Activated B cell treated with CpG ODN at 0.5 μM for 24 hours (primary cell): Measurements from ENCODE around the gene CLVS2. TPM values are rescaled to one million over a fixed set of nuclear protein-coding genes. Genes with fewer than 3 reads are reported as not detected.

Experiments used
- ATAC-seq: fragments of 200-7000 bp; cut with Tn5 transposase; one replicate; pipeline ENCODE4 v1.10.0; 2021; ENCODE audit warnings: low read depth, mild to moderate bottlenecking, moderate library complexity
- CTCF ChIA-PET: fragments of 350-600 bp; sonication (Branson Sonifier 250); formaldehyde crosslinking; loops from one replicate; lab custom pipeline; 2021; ENCODE audit warnings: antibody characterized with exemption; lab: Charles Lee
- POLR2A ChIA-PET: fragments of 350-600 bp; sonication (Branson Sonifier 250); formaldehyde crosslinking; loops from one replicate; lab custom pipeline; 2021; ENCODE audit warnings: antibody characterized with exemption; lab: Charles Lee
- DNase-seq: peaks from one replicate; pipeline ENCODE4 v3.0.0; 2022
- H3K27ac Mint-ChIP-seq: one replicate; pipeline ENCODE4 v1.8.0; 2020; ENCODE audit warnings: mixed read lengths
- H3K27me3 Mint-ChIP-seq: one replicate; pipeline ENCODE4 v1.8.0; 2021; ENCODE audit warnings: mixed read lengths
- H3K36me3 Mint-ChIP-seq: one replicate; pipeline ENCODE4 v1.8.0; 2021; ENCODE audit warnings: low read depth, mixed read lengths
- H3K4me1 Mint-ChIP-seq: one replicate; pipeline ENCODE4 v1.8.0; 2021; ENCODE audit warnings: mixed read lengths
- H3K4me3 Mint-ChIP-seq: one replicate; pipeline ENCODE4 v1.8.0; 2020; ENCODE audit warnings: mild to moderate bottlenecking, mixed read lengths
- H3K9me3 Mint-ChIP-seq: one replicate; pipeline ENCODE4 v1.8.0; 2020; ENCODE audit warnings: mixed read lengths
- CTCF ChIP-seq: fragments of 200-600 bp; IDR thresholded peaks from one replicate; pipeline ENCODE4 v1.8.0; 2022; ENCODE audit warnings: antibody characterized with exemption, mild to moderate bottlenecking
- intact Hi-C: fragments of 100-400 bp; cut with micrococcal nuclease; formaldehyde crosslinking; loops from one replicate; pipeline ENCODE4 v1.15.1; 2024
- total RNA-seq: library from RNA; stranded (reverse); gene quantifications from 2 replicates; pipeline ENCODE4 v1.2.3, GENCODE V29; 2022

CLVS2 gene
- not detected in 2 replicates for total RNA-seq

GRCh38 chr6:122995921-122996793 is at the start of gene CLVS2:
Gene CLVS2 (plus strand): TSS chr6:122996235. CDS start chr6:122997778, 1,543 bp downstream.
- Mint-ChIP-seq H3K27me3 (peaks cover 36% of the 10 kb centered on the region), H3K4me1 (peaks cover 5% of the 10 kb centered on the region), H3K36me3 (no peaks in the 10 kb centered on the region), H3K27ac (no peak within 1 kb of the TSS), H3K4me3 (no peak within 1 kb of the TSS), H3K9me3 (no peaks in the 10 kb centered on the region)
- ATAC-seq (no peak), DNase-seq (no peak)
- no peak for TF ChIP-seq CTCF
- intact Hi-C loops: no loop called here
- CTCF ChIA-PET: no interaction called here
- POLR2A ChIA-PET: no interaction called here

GRCh38 chr6:122947355-122947754 is 48.7 kb upstream of the CLVS2 start:
- H3K36me3 Mint-ChIP-seq: no peaks in the 10 kb centered on the region
- no peak overlapping the region for H3K4me3 Mint-ChIP-seq
- ATAC-seq: no peak
- POLR2A ChIA-PET: no interaction called here
- no peaks in the 10 kb centered on the region for H3K27me3 Mint-ChIP-seq
- peaks cover 4% of the 10 kb centered on the region for H3K9me3 Mint-ChIP-seq
- TF ChIP-seq CTCF: no peak
- no peaks in the 10 kb centered on the region for H3K4me1 Mint-ChIP-seq
- DNase-seq: no peak
- intact Hi-C loops: no loop called here
- no peak overlapping the region for H3K27ac Mint-ChIP-seq
- CTCF ChIA-PET: no interaction called here

GRCh38 chr6:122953766-122954165 is 42.3 kb upstream of the CLVS2 start:
- H3K9me3 Mint-ChIP-seq: peaks cover 22% of the 10 kb centered on the region
- ChIA-PET POLR2A (no interaction called here), CTCF (no interaction called here)
- no peaks in the 10 kb centered on the region for H3K4me1 Mint-ChIP-seq
- H3K27me3 Mint-ChIP-seq: no peaks in the 10 kb centered on the region
- no peak for ATAC-seq
- no peak overlapping the region for H3K4me3 Mint-ChIP-seq
- no peak for TF ChIP-seq CTCF
- intact Hi-C loops: no loop called here
- DNase-seq: no peak
- H3K27ac Mint-ChIP-seq: no peak overlapping the region
- H3K36me3 Mint-ChIP-seq: no peaks in the 10 kb centered on the region

- peaks cover 33% of the 10 kb centered on the region for H3K9me3 Mint-ChIP-seq
- ChIA-PET CTCF (no interaction called here), POLR2A (no interaction called here)
- ATAC-seq (no peak), DNase-seq (no peak)
- H3K27me3 Mint-ChIP-seq: no peaks in the 10 kb centered on the region
- no peak overlapping the region for H3K27ac Mint-ChIP-seq
- no peaks in the 10 kb centered on the region for H3K4me1 Mint-ChIP-seq
- TF ChIP-seq CTCF: no peak
- intact Hi-C loops: no loop called here
- no peak overlapping the region for H3K4me3 Mint-ChIP-seq
- no peaks in the 10 kb centered on the region for H3K36me3 Mint-ChIP-seq
These were observed 39.7 kb upstream of the CLVS2 start for GRCh38 chr6:122956376-122956775.

GRCh38 chr6:122962000-122962624 is 33.9 kb upstream of the CLVS2 start:
- Mint-ChIP-seq H3K4me1 (no peaks in the 10 kb centered on the region), H3K36me3 (no peaks in the 10 kb centered on the region), H3K27ac (no peak overlapping the region), H3K4me3 (no peak overlapping the region), H3K27me3 (no peaks in the 10 kb centered on the region), H3K9me3 (peaks cover 23% of the 10 kb centered on the region)
- no peak for TF ChIP-seq CTCF
- ChIA-PET CTCF (no interaction called here), POLR2A (no interaction called here)
- ATAC-seq (no peak), DNase-seq (no peak)
- intact Hi-C loops: no loop called here
